Islet precursor cell (in vitro differentiated cells): ENCODE measurements around the gene UPF3A.
"Not testable (repeated sequence)": the region's sequence is repeated elsewhere in the genome, so short reads cannot be mapped to it uniquely, and the experiment has no call there.

Experiments used
- DNase-seq: peaks from one replicate; pipeline ENCODE4 v3.0.0-alpha.2; 2018

UPF3A gene

GRCh38 chr13:114281351-114282040 lies at the start of gene UPF3A:
UPF3A (plus strand) TSS chr13:114281601; CDS start chr13:114281640, 39 bp downstream.
- peak; percentile 97 for DNase-seq

GRCh38 chr13:114231886-114232285 lies 49.5 kb upstream of the UPF3A start:
- no peak for DNase-seq

DNA sequence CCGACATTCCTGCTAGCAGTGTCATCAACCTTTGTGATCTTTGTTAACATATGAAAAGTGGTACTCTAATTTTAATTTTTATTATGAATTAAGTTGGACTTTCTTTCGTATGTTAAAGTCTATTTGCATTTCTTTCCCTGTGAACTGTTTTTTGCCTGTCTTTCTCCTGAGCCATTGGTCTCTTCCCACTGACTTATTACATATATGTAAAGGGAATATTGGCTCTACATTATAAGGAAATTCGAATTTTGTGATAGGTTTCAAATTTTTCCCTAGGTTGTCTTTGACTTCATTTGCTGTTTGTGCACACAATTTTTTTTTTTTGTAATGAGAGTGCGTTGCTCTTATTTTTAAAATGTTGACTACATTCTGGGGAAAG lies 47.1 kb upstream of the UPF3A start:
- no peak for DNase-seq

DNA sequence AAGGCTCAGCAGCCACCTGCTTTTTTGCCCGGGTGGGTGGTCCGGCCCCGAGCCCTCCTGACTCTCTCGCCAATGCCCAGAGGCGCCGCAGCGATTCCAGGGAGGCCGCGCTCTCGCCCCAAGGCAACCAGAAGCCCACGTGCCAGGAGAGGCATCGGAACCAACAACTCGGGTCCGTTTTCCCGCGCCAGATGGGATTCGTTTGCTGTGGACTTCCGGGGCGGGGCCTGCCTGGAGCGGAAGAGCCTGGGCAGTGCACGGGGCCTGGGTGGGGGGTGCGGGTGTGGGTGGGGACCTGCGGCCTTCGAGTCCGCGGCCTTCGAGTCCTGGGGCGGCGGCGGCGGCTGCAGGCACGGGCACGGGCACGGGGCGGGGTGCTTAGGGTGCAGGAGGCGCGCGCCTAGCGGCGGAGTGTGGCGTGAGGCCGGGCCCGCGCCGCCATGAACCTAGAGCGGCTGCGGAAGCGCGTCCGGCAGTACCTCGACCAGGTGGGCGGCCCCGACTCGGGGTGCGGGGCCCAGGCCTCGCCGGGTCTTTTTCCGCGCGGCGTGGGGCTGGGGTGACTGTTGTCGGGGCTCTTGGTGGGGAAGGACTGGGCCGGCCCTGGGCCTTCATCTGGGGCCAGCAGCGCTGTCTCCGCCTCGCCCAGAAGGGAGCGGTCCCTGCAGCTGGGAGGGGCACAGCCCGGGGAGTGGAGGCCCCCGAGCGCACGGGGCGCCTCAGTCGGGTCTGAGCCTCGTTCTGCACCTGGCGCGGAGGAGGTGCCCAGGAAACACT lies 46.6 kb upstream of the UPF3A start, which contains the start of gene CDC16:
Gene CDC16, plus strand, starts transcription at position 253 of the 777 bp plus-strand sequence. Its CDS starts 188 bp downstream, at position 441.
- DNase-seq = peak; percentile 93

DNA sequence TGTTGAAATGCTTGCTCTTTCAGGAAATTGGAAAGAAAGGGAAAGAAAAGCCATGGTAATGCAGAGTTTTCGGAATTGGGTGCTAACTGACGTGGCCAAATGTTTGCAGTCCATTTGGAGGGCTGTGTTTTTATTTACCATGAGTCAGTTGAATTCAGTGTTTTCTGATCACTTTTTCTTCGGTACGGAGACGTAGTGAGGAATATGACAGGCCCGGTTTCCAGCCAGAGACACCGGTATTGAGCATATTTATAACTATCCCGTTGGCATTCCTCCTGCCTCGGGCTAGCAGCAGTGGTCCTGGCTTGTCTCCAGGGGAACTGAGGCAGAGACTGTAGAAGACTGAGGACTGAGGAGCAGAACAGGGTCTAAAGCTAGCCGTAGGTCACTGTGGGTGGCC lies 45.7 kb upstream of the UPF3A start:
- no peak for DNase-seq

- DNase-seq = no peak
These were observed 45.2 kb upstream of the UPF3A start for GRCh38 chr13:114236227-114236626.

DNA sequence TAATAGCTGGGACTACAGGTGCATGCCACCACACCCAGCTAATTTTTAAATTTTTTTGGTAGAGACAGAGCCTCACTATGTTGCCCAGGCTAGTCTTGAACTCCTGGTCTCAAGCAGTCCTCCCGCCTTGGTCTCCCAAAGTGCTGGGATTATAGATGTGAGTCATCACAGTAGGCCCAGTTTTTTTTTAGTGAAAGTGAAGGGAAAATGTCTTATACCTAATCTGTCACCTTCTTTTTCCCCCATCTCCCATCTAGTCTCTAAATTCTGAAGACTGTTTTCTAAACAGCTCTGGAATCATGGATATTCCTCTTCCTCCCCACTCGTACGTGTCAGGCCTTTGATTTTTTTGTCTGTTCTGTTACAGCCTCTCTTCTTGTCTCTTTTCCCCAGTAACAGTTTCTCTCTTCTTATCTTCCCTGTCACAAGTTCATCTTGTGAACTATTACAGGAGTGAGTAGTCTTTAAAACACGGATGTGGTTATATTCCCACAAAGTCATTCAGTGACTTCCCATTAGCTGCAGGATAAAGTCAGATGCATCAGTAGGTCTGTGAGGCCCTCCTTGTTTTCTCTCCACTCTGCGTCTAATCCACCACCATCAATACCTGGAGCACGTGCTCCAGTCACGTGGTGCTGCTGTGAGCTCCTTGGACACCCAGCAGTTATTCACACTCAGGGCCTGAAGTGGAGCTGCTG lies 43.8 kb upstream of the UPF3A start:
- no peak for DNase-seq

GRCh38 chr13:114241918-114242317 lies 39.5 kb upstream of the UPF3A start:
- no peak for DNase-seq

- no peak for DNase-seq
These were observed 37.4 kb upstream of the UPF3A start for GRCh38 chr13:114243971-114244370.

DNA sequence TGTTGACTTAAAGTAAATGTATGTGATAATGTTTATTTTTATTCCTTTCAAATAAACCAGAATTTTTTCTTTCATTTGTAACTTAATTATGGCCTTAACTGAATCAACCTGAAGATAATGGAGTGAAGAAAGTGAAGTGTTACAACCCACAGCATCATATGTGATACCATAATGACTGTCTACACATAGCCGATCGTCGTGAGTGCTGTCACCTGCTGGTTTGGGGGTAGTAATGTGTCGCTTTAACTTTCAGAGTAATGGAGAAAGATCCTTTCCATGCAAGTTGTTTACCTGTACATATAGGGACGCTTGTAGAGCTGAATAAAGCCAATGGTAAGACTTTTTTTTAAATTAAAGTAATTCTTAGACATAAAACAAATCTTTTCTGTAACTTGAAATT lies 36.8 kb upstream of the UPF3A start:
- no peak for DNase-seq

DNA sequence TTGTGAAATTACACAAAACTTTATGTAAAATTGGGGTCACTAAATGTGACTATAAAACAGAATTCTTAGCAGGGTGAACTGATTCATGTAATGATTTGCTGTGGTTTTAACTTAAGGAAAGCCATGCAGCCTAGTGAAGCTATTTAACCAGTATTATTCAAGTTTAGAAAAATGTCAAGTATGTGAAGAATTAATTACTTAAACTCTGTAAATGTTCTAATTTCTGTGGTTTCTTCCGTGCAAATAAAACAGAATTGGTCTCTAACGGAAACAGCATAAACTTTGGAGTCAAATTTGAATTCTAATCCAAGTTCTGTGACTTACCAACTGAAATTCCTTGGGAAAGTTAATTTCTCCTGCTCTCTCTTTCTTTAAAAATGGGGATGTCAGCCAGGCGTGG lies 33.4 kb upstream of the UPF3A start:
- DNase-seq = no peak

GRCh38 chr13:114249077-114249476 lies 32.3 kb upstream of the UPF3A start:
- no peak for DNase-seq

DNA sequence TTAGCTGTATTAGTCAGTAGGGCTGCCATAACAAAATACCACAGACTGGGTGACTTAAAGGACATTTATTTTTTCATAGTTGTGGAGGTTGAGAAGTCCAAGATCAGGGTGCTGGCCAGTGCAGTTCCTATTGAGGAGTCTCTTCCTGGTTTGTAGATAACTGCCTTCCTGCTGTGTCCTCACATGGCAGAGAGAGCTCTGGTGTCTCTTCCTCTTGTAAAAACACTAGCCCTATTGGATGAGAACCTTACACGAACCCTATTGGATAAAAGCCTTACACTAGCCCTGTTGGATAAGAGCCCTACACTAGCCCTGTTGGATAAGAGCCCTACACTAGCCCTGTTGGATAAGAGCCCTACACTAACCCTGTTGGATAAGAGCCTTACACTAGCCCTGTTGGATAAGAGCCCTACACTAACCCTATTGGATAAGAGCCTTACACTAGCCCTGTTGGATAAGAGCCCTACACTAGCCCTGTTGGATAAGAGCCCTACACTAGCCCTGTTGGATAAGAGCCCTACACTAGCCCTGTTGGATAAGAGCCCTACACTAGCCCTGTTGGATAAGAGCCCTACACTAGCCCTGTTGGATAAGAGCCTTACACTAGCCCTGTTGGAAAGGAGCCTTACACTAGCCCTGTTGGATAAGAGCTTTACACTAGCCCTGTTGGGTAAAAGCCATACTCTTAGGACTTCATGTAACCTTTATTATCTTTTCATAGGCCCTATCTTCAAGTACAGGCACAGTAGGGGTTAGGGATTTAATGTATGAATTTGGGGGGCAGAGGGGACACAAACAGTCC lies 29.6 kb upstream of the UPF3A start:
- not testable (repeated sequence) for DNase-seq

DNA sequence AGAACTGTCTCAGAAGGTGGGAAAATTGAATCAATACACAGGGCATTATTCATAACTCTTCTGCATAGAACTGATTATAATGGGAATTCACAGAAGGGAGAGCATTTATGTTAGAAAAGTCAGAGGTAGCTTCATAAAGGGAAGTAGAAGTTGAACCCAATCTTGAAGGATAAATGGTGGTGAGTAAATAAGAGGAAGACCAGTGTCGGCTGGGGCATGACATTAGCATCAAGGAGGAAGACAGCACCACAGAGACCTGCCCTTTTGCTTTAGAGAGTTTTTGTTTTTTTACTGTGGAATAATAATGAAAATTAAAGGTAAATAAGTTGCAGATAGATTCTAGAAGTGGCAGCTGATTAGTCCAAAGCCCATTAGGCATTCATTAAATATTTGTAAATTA lies 24.9 kb upstream of the UPF3A start:
- DNase-seq = no peak

- no peak for DNase-seq
These were observed 24.4 kb upstream of the UPF3A start for GRCh38 chr13:114257014-114257413.

DNA sequence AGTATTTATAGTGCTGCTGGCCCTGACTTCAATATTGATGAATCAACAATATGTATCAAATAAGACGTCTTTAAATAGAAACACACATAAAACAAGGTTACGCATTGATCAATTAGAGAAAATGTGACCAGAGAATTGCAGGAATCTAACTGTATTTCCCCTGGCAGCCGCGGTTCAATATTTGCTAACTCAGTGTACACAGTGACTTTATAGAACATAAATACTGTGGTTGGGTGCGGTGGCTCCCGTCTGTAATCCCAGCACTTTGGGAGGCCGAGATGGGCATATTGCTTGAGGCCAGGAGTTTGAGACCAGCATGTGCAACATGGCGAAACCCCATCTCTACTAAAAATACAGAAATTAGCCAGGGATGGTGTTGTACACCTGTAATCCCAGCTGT lies 22.8 kb upstream of the UPF3A start:
- DNase-seq = no peak

GRCh38 chr13:114259374-114259773 lies 22.0 kb upstream of the UPF3A start:
- DNase-seq = no peak

GRCh38 chr13:114259974-114260373 lies 21.4 kb upstream of the UPF3A start:
- no peak for DNase-seq

- DNase-seq = no peak
These were observed 20.6 kb upstream of the UPF3A start for GRCh38 chr13:114260814-114261213.

DNA sequence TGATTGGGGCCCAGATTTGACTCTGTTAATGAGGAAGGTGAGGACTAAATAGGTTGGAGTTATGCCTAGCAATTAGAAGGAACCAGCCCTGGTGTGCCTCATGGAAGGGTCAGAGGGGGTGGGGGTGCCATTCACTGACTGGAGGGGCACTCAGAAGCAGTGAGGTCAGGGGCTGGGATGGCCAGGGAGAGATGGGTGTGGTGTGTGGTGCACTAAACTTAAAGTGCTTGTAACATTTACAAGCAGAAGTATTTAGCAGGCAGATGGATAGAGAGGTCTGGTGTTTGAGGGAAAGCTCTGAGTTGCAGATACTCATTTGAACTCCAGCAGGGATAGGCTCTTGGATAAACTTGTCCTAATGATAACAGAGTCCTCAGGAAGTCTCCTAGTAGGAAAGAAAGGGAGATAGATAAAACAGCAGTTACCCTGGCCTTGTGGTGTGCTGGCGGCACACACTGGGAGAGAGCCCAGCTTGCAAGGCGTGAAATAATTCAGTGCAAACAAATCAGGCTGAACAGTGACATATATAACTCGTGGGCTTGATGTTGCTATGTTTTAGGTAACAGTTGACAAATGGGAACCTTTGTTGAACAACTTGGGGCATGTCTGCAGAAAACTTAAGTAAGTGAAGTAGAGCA lies 20.0 kb upstream of the UPF3A start:
- no peak for DNase-seq

DNA sequence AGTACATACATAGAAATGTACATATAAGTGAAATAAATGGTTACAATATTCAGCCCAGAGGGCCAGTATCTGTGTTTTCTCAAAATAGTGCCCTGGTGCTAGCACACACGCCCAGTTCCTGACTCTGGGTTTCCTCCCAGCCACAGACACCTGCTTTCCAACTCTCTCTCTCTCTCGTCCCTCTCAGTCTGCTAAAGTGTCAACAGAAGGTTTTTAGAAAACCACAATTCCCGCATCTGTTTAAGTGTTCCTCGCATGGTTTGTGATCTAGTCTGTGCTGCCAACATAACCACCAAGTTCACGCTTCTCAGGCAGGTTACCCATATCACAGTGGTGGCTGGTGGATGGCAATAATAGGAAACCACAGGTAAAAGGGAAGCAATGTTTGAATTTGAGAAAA lies 17.8 kb upstream of the UPF3A start:
- DNase-seq = no peak

GRCh38 chr13:114264313-114264712 lies 17.1 kb upstream of the UPF3A start:
- DNase-seq = not testable (repeated sequence)
